Stimulated activated CD4-positive, alpha-beta T cell treated with anti-CD3 and anti-CD28 coated beads, Interleukin-1b, Interleukin-23, amount 100 ng/mL, for 48 hours (primary cell): Measurements from ENCODE around the gene SLC13A3.

Experiments
- DNase-seq: peaks from one replicate; pipeline ENCODE4 v3.0.0-alpha.2; 2020

Gene SLC13A3

DNA sequence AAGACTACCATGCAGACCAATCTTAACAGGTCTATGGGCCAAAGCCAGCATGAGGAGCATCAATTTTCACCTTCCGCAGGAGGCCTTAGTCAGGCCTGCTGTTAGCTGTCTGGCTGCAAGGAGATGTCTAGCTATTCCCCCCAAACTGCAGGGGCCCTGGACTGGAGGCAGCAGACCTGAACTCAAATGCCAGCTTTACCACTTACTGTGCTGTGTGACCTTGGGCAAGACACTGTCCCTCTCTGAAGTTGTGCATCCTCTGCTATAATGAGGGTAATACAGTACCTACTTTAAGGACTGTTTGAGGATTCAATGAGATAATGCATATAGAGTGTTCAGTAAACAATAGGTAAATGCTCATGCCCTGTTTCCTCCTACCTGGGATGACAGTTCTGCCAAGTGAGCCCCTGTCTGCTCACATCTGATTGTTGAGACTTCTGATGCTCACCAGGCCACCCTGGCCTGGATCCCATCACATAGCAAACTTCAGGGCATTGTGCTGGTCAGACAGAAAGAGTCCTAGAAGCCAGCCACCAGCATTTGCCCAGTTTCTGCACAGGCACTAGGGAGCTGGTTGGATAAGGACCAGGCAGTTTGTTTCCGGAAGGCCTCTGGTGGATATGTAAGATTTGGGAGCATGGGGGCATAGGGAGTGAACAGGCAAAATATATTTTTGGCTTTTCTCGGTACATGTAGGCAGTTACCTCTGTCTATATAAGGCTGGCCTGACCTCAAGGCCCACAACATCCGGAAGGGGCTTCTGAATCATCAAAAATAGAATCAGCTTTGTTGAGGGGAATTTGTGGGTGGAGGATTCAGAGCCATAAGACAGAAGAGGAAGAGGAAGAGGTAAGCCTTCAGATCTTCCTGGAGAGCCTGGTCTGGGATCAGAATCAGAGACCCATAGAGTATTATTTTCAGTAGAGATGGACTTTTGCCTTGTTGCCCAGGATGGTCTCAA, 98.5 kb downstream of the SLC13A3 start:
- peak; percentile 57 for DNase-seq

DNA sequence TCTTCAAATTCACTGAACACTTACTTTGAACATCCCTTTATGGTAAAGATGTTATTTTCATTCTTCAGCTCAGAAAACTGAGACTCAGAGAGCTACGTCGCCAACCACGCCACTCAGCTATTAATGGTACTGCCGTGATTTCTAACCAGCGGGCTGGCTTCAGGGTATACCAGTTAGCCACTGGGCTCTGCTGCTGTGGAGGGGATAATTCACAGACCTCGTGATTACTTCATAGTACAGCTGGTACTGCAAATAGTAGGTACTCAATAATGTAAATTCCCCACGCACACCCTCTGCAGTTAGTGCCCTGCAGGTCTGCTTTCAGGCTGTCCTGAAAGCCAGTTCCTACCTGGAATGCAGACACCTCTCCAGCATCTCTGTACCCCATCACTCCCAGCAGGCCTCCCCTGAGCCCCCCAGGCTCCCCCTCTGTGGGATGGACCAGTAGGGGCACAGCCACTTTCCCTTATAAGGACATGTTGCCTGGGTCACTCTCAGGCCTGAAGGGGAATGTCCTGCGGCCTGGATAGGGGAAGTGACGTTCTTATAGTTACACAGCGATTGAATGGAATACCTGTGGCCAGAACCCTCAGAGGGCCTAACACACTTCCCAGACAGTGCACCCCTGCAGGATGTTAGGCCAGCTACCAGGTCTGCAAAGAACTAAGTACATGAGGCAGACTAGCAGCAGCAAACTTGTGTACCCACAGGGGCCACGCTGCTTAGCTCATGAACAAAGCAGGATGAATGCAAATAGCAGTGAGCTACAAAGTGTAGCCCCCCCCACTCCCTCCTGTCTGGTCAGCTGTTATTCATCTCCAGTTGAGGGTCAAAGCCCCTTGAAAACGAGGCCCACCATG, 99.5 kb downstream of the SLC13A3 start:
- DNase-seq, result no peak

DNA sequence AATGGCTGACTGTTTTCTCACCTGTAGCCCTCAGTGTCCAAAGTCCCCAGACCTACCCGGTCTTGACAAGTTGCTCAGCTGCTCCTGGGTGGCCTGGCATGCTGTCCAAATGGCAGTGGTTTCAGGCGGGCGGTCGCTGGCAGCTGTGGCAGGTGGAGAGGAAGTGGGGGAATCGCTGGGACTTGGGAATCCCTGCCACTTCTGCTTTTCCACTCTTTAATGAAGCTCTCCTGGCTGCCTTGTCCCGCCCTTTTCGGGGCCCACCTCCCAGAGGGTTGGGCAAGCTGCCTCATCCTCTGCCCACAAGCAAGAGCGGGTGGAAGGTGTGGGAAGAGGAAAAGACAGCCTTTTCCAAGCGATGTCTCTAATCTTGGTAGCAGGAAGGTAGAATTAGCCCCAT, 100.8 kb downstream of the SLC13A3 start, which contains the start of gene OCSTAMP:
Gene OCSTAMP, minus strand, starts transcription at position 194 of the 400 bp plus-strand sequence. Its CDS starts 94 bp downstream, at position 100.
- DNase-seq, result no peak

DNA sequence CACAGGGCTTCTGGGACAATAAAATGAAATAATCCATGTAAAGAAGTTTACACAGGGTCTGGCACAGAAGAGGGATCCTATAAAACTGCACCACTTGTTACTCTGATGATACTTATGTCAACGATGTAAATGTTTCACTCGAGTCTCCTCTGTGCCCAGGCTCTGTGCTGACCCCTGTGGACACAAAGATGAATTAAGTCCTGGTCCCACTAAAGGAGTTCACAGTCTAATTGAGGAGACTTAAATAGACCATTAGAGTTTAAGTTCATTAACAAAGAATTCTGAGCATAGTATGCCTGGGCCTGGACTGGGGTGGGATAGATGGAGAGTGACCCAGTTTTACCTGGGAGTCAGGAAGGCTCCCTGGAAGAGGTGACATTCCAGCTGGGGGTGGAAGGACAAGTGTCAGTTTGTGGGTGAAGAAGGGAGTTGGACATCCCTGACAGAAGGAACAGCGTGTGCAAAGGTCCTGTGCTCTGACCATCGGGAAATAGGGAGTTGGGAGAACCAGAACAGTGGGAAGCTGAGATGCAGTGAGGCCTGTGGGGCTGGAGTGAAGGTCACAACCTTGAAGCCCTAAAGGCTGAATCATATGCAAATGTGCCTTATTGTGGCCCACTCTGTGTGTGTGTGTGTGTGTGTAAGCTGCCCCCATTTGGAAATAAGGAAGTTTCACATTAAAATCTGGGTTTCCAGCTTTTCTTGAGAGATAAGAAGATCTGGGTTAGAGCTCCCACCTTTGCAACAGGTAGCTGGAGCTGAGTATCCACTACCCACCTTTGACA, 101.9 kb downstream of the SLC13A3 start:
- DNase-seq, result no peak

DNA sequence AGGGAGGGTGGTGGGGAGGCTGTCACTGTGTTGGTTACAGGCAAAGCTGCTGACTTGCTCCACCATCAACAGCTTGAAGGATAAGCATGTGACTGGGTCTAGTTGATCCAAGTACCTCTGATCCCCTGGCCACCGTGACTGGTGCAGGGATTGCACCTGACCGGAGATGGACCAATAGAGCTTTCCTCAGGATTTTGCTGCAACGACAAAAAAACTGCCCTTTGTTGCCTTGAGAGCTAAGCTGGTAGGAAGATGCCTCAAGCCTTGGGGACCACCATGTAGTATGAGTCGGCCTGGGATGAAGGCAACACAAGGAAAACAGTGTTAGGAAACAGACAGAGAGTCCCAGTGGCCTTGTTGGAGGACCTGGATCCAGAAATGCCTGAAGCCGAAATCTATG, 102.6 kb downstream of the SLC13A3 start:
- DNase-seq, result no peak

DNA sequence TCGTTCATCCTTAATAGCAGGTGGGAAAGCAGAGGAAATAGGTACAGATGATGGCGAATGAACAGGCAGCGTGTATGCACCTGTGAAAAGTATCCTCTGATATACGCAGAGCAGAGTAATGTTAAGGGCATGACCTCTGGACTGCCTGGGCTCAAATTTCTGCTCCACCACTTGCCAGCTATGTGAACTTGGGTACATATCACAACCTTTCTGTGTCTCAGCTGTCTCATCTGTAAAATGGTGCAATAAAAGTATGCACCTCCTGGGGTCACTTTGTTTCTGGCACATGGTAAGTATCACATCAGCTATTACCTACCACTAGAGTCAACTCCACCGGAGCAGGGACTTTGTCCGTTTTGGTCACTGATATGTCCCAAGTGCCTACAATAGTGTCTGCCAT, 103.3 kb downstream of the SLC13A3 start:
- no peak for DNase-seq

DNA sequence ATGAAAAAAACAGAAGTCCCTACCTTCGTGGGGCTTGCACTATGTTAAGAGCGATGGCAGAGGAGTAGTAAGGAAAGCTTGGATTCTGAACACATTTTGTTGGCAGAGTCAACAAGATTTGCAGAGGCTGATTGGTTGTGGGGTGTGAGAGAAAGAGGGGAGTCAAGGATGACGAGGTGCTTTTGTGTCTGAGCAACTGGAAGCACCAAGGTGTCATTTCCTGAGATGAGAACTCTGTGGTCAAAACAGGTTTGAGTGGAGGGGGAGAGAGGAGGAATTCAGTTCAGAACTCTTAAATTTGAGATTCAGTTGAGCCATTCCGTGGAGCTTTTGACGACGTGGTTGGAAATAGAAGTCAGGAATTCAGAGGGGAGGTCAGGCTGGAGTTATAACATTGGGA, 104.3 kb downstream of the SLC13A3 start:
- DNase-seq, result no peak

DNA sequence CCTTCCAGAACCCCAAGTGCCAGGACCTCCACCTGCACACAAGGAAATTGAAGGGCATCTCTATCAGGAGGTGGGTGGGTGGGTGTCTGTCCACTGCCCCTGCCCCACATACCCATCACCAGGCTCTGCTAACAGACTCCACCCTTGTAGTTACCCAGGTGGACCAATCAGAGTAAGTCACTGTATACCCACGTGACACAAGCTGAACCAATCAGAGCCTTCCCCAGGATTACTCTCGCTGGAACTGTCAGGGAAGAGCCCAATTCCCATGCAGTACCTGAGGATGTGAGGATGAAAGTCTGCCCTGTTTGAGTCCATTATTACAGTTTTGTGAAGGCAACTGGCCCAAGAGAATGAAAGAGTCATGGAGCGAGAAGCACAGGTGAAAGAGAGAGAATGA, 105.0 kb downstream of the SLC13A3 start:
- DNase-seq, result no peak

DNA sequence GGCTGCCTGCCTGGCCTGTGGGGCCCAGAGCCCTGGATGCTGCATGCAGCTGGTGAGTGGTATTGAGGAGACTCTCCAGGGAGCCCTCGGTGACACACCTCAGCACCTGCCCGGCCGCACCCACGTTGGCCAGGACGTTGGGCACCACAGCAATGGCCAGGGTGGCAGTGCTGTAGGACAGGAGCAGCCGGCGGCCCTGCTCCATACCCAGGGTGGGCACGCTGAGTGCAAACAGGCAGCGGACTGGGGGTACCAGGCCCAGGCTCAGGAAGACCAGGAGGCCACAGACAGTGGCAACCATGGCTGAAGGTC, 105.5 kb downstream of the SLC13A3 start:
- no peak for DNase-seq

DNA sequence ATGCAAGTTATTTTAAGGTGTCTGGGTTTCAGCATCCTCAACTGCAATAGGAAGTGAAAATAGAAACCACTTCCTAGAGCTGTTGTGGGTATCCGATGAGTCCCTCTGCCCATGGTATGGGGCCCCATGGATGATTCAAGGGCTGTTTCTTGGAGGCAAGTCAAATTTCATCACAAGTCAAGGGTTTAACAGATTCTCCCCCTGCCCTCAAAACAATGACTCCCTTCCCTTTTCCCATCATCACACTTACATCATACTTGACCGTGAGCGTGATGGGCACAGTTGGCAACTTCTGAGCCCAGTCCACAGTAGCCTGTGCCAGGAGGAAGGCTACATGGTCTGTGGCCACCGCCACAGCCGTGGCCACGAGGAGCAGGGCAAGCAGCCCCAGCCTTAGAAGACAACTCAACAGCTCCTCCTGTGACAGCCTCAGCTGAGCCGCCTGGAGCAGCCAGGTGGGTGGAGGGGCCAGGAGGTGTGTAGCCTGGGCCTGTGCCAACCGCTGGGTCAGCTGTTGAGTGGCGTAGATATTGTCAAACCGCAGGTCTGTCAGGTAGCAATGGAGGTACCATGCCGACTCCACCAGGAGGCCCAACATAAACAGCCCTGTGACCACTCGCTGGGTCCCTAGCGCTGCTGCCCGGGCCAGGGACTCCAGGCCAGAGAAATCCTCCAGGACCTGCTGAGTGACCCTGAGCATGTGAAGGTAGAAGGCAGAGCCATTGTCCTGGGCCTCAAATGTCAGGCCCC, 106.0 kb downstream of the SLC13A3 start:
- peak; percentile 69 for DNase-seq

DNA sequence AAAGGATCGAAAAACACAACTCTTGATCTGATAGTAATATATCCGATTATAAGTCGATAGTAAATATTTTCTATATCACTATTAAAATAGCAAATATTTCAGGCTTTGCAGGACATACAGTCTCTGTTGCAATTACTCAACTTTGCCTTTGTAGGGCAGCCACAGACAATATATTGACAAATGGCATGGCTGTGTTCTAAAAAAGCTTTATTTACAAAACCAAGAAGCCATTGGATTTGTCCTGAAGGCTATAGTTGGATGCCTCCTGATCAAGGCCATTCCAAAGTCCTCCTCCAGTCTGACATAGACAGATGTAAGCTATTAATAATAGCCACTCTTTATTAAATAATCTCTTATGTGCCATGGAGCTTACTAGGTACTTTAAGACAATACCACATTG, 106.7 kb downstream of the SLC13A3 start:
- no peak for DNase-seq

DNA sequence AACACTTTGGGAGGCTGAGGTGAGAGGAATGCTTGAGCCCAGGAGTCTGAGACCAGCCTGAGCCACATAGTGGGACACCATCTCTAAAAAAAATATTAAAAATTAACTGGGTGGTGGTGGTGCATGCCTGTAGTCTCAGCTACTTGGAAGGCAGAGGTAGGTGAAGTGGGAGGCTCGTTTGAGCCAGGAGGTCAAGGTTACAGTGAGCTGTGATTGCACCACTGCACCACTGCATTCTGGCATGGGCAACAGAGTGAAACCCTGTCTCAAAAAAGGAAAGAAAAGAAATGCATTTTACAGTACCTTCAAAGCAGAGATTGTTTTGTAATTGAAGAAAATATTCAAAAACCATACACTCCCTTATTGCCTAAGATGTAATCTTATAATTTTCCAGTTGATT, 107.3 kb downstream of the SLC13A3 start:
- DNase-seq, result no peak

DNA sequence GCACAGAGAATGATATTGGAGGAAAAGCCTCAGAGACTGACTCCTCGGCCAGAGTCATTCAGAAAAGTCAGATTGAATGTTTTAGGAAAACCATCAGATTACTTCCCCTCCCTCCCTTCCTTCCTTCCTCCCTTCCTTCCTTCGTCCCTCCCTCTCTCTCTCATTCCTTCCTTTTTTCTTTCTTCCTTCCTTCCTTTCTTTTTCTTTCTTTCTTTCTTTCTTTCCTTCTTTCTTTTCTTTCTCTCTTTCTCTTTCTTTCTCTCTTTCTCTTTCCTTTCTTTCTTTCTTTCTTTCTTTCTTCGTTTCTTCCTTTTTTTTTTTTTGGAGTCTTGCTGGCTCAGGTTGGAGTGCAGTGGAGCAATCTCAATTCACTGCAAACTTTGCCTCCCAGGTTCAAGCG, 108.2 kb downstream of the SLC13A3 start:
- DNase-seq, result no peak

DNA sequence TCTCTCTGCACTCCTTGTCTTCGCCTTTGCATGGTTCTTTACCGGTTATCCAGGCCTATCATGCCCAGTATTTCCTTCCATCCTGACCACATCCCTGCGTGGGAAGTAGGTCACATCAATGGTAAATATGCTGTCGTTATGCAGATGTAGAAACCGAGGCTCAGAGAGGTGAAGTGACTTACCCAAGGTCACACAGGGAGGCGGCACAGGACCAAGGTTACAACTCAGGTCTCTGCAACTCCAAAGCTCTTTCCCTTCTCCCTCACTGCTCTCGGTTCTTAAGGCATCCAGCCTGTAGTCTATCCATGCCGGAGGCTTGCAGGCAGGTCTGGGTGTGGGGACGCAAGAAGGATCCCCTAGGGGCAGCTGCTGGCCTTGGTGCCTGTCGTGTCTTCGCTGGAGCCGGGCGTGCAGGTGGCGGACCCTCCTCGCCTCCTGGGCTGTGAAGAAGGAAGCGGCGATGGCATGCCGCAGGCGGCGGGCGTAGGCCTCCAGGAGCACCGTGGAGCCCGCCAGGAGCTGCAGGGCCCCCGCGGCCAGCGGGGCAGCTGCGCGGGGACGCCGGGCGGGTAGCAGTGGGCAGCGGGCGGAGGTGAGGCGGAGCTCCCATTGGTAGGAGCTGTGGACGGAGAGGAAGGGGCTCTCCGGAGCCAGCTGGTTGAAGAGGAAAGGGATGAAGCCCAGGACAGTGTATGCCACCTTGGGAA, 109.9 kb downstream of the SLC13A3 start:
- no peak for DNase-seq

DNA sequence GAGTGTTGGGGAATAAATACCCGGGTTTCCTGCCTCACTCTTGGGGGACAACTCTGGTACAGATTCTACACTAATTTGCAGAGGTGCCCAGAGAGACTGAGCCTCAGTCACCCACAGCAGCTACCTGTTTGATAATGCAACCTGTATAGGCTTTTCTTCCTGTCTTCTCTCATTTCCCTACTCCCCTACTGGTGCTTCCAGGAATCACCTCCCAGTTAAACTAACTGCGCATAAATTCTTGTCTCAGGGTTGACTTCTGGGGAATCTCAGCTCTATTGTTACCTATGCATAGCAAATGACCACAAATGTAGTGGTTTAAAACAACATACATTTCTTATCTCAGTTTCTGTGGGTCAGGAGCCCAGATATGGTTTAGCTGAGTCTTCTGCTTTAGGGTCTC, 112.1 kb downstream of the SLC13A3 start:
- no peak for DNase-seq

DNA sequence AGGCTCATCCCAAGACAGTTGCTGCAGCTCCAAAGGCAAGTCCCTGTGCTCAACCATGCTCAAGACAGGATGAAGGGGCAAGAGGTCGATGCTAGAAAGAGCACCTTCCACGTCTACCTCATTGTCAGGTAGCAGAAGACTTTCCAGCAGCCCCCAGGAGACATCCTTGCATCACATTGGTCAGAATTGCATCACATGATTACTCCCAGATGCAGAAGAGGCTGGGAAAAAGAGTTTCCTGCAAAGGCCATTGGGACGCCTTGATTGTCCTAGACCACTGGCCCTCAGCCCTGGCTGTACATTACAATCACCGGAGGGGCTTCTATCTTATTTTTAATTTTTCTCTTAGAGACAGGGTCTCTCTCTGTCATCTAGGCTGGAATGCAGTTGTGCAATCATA, 120.6 kb downstream of the SLC13A3 start:
- DNase-seq, result no peak

DNA sequence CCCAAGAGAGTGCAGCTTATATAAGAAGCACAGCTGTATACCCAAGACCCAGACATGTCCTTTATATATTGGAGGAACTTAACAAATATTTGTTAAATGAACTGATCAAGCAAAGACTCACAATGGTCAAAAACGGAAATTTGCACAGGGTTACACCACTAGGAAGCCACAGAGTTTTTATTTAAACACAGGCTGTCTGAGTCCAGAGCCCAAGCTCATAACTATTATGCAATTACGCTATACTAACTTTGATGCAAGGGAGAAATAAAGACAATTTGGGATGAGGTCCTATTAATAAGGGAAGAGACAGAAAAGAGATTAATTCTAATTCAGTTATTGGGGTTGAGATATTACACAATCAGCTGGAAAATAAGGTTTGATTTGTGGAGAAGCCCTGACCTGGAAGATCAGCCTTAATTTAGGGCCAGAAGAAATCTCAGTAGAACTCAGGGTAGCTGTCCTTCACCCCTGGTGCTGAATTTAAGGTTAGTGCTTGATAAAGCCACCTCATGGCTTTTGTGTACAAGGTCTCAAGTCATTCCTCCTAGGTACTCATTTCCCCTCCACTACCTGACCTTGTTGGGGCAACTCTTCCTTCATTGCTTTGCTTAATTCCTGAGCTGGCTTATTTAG, 127.4 kb downstream of the SLC13A3 start:
- DNase-seq, result no peak

DNA sequence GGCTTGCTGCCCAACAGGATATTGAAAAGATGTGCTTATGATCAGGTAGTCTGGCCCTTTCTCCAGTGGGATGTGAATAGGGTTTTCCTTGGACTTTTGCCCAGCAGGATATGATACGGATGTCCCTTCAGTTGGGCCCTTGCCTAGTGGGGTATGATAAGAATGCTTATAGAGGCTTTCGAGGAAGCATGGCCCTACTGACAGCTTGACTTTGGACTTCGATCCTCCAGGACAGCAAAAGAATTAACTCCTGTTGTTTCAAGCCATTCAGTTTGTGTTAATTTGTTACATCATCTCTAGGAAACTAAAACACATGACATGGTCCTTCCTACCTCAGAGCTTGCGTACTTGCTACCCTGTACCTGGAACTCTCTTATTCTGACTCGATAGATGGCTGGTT, 128.2 kb downstream of the SLC13A3 start:
- no peak for DNase-seq

DNA sequence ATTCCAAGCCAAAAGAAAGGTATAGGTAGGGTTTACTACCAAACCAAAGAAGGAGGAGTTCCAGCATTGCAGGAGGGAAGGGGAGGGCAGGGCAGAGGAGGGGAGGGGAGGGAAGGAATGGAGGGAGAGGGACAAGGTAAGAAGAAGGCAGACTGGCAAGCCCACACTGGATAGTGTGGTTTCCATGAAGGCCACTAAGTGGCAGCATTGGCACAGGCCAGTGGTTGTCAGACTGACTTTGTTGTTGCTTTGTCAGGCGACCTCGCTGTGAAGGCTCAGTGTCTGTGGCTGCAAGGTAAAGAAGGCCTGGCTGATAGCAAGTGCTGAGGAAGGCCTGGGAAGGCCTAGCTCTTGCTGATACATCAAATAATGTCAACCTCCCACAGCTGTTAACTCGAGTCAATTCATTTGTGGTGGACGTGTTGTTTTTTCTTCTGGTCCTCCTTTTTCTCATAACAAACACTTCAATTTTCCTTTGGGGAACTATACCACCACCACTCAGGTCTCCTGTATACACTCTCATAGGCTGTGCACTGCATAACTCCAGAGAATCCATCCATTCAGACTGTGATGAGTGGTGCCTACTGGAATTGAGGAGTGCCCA, 130.2 kb downstream of the SLC13A3 start:
- peak; percentile 54 for DNase-seq

DNA sequence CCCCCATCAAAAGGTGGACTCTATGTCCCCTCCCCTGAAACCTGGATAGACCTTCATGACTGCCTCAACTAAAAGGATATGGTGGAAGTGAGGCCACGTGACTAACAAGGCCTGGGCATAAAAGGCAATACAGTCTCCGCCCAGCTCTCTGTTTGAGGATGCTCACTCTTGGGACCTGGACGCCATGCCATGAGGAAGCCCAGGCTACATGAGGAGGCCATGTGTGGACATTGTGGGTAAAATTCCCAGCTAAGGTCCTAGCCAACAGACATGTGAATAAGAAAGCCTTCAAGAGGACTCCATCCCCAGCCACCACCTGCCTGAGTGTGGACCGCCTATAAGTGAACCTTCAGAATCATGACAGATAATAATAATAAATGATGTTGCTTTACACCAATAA, 130.7 kb downstream of the SLC13A3 start:
- DNase-seq, result no peak
